ENCODE data around the gene ZNF668. TPM values are rescaled to one million over a fixed set of nuclear protein-coding genes. Genes with fewer than 3 reads are reported as not detected.

The ZNF668 gene
- total and polyA plus RNA-seq, 2 of the 4 experiments (the other 2 are of a cell fraction) = 4.5 to 11.6 TPM

GRCh38 chr16:31081428-31082351 is 7.7 kb upstream of the ZNF668 start:
- Histone ChIP-seq H3K9ac (ENCODE audit: low read depth, low read length) (no peak overlapping the region), H3K27me3 (ENCODE audit: control insufficient read depth, insufficient read depth, low read length) (no peaks in the 10 kb centered on the region), H4K5ac (ENCODE audit: low read depth, low read length) (no peak overlapping the region), H2BK5ac (ENCODE audit: low read depth, low read length, poor library complexity, severe bottlenecking) (no peak overlapping the region), H2BK15ac (ENCODE audit: low read depth, low read length) (no peak overlapping the region), H3K36me3 (ENCODE audit: control insufficient read depth, insufficient read depth, low read length) (peaks cover 81% of the 10 kb centered on the region), H4K20me1 (ENCODE audit: insufficient read depth, low read length) (peaks cover 21% of the 10 kb centered on the region), H2BK20ac (ENCODE audit: low read depth, low read length) (no peak overlapping the region), H4K91ac (ENCODE audit: insufficient read depth, low read depth, low read length) (no peak overlapping the region), H3K79me1 (ENCODE audit: low read depth in 1 of 2, low read length in 2 of 2) (peaks cover 14 to 54% of the 10 kb centered on the region in 2 experiments), H2BK120ac (ENCODE audit: low read depth, low read length) (no peak overlapping the region), H3K9me3 (ENCODE audit: control insufficient read depth, insufficient read depth, low read length) (no peaks in the 10 kb centered on the region), H2AFZ (replicated peaks; ENCODE audit: low read length, poor library complexity) (no peak overlapping the region), H3K4ac (ENCODE audit: low read depth, low read length) (no peak overlapping the region), H3K4me2 (ENCODE audit: low read depth, low read length) (no peak overlapping the region), H4K8ac (ENCODE audit: low read depth in 2 of 2, low read length in 2 of 2) (no peak overlapping the region), H2AK9ac (replicated peaks; ENCODE audit: low read depth, low read length, poor library complexity) (no peak overlapping the region), H3K9me1 (ENCODE audit: insufficient read depth, low read length) (peaks cover 3% of the 10 kb centered on the region; the same call in 1 of the 2 replicates), H3K14ac (replicated peaks; ENCODE audit: low read depth, low read length) (no peak overlapping the region), H3K27ac (ENCODE audit: insufficient read depth, low read length) (no peak overlapping the region), H3K4me1 (ENCODE audit: control insufficient read depth, insufficient read depth, low read length) (no peaks in the 10 kb centered on the region), H3K18ac (ENCODE audit: low read depth, low read length) (no peak overlapping the region), H2AK5ac (ENCODE audit: low read depth, low read length) (no peak overlapping the region), H3K23ac (ENCODE audit: low read depth, low read length) (no peak overlapping the region), H3K56ac (ENCODE audit: extremely low read depth, insufficient read depth, low read length) (no peak overlapping the region), H3K4me3 (ENCODE audit: insufficient read depth, low read depth, low read length) (no peak overlapping the region)
- ATAC-seq (ENCODE audit: low read depth) (no peak), DNase-seq (no peak)
- in situ Hi-C loops (cut with MboI; ENCODE audit: low sequenced_read_pairs) = loop anchor here (10.0 kb wide), 1 partner anchor 97 kb away; the partner anchor contains the start of gene HSD3B7
- dilution Hi-C loops (cut with HindIII; ENCODE audit: low sequenced_read_pairs, unreplicated experiment) = no loop called here
- POLR2A ChIA-PET (ENCODE audit: unreplicated experiment) = interaction anchor here (0.6 kb wide), 1 partner anchor 275 kb away, joined by 9 read pairs; no protein-coding TSS in a partner anchor
- CTCF ChIA-PET = no interaction called here
- intact Hi-C loops (cut with micrococcal nuclease) = no loop called here
- BruUV-seq (replicated peaks) = no TSS peak
- 89% methylated on average over 15 of the region's 26 CpGs; no CpG with 5 or more reads in 1 of the 2 experiments for WGBS, 2 experiments (ENCODE audit: extremely low coverage in 2 of 2, insufficient read length in 1 of 2)
- TF ChIP-seq RFX5 (IDR thresholded peaks at IDR 0.05; ENCODE audit: low read depth, low read length) (no peak), SMC3 (IDR thresholded peaks at IDR 0.05; ENCODE audit: low read depth, low read length) (no peak), RCOR1 (IDR thresholded peaks at IDR 0.05; ENCODE audit: insufficient replicate concordance, low read length) (no peak), FOS (IDR thresholded peaks at IDR 0.05; ENCODE audit: low read depth, low read length) (no peak), MAZ (IDR thresholded peaks at IDR 0.05; ENCODE audit: borderline replicate concordance, low read depth, low read length) (no peak), NFE2L2 (IDR thresholded peaks at IDR 0.05; ENCODE audit: low read depth, low read length) (no peak), BHLHE40 (IDR thresholded peaks at IDR 0.05; ENCODE audit: low read depth, low read length) (no peak)
- TF ChIP-seq, protein P1, sequence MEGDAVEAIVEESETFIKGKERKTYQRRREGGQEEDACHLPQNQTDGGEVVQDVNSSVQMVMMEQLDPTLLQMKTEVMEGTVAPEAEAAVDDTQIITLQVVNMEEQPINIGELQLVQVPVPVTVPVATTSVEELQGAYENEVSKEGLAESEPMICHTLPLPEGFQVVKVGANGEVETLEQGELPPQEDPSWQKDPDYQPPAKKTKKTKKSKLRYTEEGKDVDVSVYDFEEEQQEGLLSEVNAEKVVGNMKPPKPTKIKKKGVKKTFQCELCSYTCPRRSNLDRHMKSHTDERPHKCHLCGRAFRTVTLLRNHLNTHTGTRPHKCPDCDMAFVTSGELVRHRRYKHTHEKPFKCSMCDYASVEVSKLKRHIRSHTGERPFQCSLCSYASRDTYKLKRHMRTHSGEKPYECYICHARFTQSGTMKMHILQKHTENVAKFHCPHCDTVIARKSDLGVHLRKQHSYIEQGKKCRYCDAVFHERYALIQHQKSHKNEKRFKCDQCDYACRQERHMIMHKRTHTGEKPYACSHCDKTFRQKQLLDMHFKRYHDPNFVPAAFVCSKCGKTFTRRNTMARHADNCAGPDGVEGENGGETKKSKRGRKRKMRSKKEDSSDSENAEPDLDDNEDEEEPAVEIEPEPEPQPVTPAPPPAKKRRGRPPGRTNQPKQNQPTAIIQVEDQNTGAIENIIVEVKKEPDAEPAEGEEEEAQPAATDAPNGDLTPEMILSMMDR (conservative IDR thresholded peaks at IDR 0.05; ENCODE audit: low read depth, low read length) = no peak

All from IMR-90 (cell line).